ENCODE measurements around the gene RSPO4.

The RSPO4 gene

GRCh38 chr20:944774-945410, 57.2 kb downstream of the RSPO4 start:
- in situ Hi-C loops (cut with HindIII; ENCODE audit: low sequenced_read_pairs): no loop called here

- in situ Hi-C loops (cut with HindIII; ENCODE audit: low sequenced_read_pairs): no loop called here
These were observed 58.0 kb downstream of the RSPO4 start for GRCh38 chr20:944148-944547.

GRCh38 chr20:942611-943010, 59.5 kb downstream of the RSPO4 start:
- in situ Hi-C loops (cut with HindIII; ENCODE audit: low sequenced_read_pairs): no loop called here

- in situ Hi-C loops (cut with HindIII; ENCODE audit: low sequenced_read_pairs): no loop called here
These were observed 61.2 kb downstream of the RSPO4 start for GRCh38 chr20:940926-941325.

- in situ Hi-C loops (cut with HindIII; ENCODE audit: low sequenced_read_pairs): no loop called here
These were observed 62.5 kb downstream of the RSPO4 start for GRCh38 chr20:939606-940005.

- in situ Hi-C loops (cut with HindIII; ENCODE audit: low sequenced_read_pairs): no loop called here
These were observed 67.8 kb downstream of the RSPO4 start for GRCh38 chr20:934186-934840.

GRCh38 chr20:933029-933428, 69.1 kb downstream of the RSPO4 start:
- in situ Hi-C loops (cut with HindIII; ENCODE audit: low sequenced_read_pairs): no loop called here

- in situ Hi-C loops (cut with HindIII; ENCODE audit: low sequenced_read_pairs): no loop called here
These were observed 70.7 kb downstream of the RSPO4 start for GRCh38 chr20:931401-931800.

GRCh38 chr20:926670-927069, 75.4 kb downstream of the RSPO4 start:
- in situ Hi-C loops (cut with HindIII; ENCODE audit: low sequenced_read_pairs): no loop called here

GRCh38 chr20:925516-925915, 76.6 kb downstream of the RSPO4 start:
- in situ Hi-C loops (cut with HindIII; ENCODE audit: low sequenced_read_pairs): no loop called here

- in situ Hi-C loops (cut with HindIII; ENCODE audit: low sequenced_read_pairs): no loop called here
These were observed 77.5 kb downstream of the RSPO4 start for GRCh38 chr20:924639-925038.

- in situ Hi-C loops (cut with HindIII; ENCODE audit: low sequenced_read_pairs): no loop called here
These were observed 79.3 kb downstream of the RSPO4 start for GRCh38 chr20:922781-923180.

GRCh38 chr20:921068-921467, 81.0 kb downstream of the RSPO4 start:
- in situ Hi-C loops (cut with HindIII; ENCODE audit: low sequenced_read_pairs): no loop called here

- in situ Hi-C loops (cut with HindIII; ENCODE audit: low sequenced_read_pairs): no loop called here
These were observed 81.8 kb downstream of the RSPO4 start for GRCh38 chr20:920311-920710.

GRCh38 chr20:919491-919916, 82.6 kb downstream of the RSPO4 start:
- in situ Hi-C loops (cut with HindIII; ENCODE audit: low sequenced_read_pairs): no loop called here

GRCh38 chr20:917416-917815, 84.7 kb downstream of the RSPO4 start:
- in situ Hi-C loops (cut with HindIII; ENCODE audit: low sequenced_read_pairs): no loop called here

GRCh38 chr20:916825-917224, 85.3 kb downstream of the RSPO4 start:
- in situ Hi-C loops (cut with HindIII; ENCODE audit: low sequenced_read_pairs): no loop called here

- in situ Hi-C loops (cut with HindIII; ENCODE audit: low sequenced_read_pairs): no loop called here
These were observed 85.8 kb downstream of the RSPO4 start, which contains the start of gene ANGPT4 for GRCh38 chr20:916125-916799. Gene ANGPT4, minus strand, starts transcription at chr20:916334. Its CDS starts 120 bp downstream, at chr20:916214.

- in situ Hi-C loops (cut with HindIII; ENCODE audit: low sequenced_read_pairs): no loop called here
These were observed 87.2 kb downstream of the RSPO4 start for GRCh38 chr20:914727-915498.

GRCh38 chr20:913306-913849, 88.7 kb downstream of the RSPO4 start:
- in situ Hi-C loops (cut with HindIII; ENCODE audit: low sequenced_read_pairs): no loop called here
